Peyer's patch (tissue), 4 donors: ENCODE measurements around the gene XPNPEP1.

Source experiments
- POLR2A ChIP-seq, 2 donors: fragments of 450-650 bp; IDR thresholded peaks; one replicate each; pipeline ENCODE4 v1.5.1; 2017; ENCODE audit warnings: antibody characterized with exemption in 2 of 2, mild to moderate bottlenecking in 2 of 2, moderate library complexity in 2 of 2
- TF ChIP-seq, protein P1 (sequence below), 6 experiments: fragments of 450-650 bp in 4 of 6; fragments of 200-600 bp in 2 of 6; sonication (generic) in 1 of 6; IDR thresholded peaks; one replicate each; pipeline ENCODE4 v1.5.1; 2017 to 2019; ENCODE audit warnings: antibody characterized with exemption in 6 of 6, mild to moderate bottlenecking in 3 of 6, moderate library complexity in 1 of 6

DNA sequence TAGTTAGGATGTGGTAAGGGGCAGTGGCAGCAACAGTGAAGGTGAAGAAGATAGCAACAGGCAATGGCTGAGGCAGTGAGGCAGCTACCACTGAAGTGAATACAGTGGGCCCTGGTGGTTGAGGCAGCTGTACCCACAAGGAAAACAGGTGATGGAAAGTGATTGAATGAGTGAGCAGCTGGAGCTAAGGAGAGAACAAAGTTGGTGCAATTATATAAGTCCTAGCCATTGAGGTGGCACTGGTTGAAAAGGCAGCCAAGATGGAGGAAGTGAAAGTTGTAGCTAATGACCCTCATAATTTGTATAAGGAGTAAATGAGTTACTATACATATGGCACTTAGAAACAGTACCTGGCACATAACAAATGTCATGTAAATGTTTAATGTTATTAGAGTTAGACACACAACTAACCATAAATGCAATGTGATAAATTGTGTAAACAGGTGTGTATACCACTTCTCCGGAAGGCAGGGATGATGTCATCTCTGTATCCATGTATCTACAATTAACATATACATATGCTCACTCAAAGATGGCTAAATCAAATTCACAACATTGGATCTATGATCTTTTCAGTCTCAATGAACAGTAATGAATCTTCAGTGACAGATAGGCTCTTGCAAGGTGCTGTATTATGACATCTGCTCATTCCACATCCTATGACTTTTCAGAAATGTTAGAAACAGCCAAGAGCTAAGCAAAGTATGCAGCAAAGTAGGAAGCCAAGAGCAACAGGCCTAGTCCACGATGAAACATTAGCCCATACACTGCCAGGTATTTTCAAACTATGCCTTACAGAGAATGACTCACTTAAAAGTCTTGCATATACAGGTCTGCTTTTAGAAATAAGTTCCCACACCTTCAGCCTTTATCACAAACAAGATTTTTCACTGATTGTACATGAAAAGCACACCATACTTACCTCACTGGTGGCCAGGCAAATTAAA is 10.7 kb downstream of the XPNPEP1 start:
- TF ChIP-seq, protein P1, sequence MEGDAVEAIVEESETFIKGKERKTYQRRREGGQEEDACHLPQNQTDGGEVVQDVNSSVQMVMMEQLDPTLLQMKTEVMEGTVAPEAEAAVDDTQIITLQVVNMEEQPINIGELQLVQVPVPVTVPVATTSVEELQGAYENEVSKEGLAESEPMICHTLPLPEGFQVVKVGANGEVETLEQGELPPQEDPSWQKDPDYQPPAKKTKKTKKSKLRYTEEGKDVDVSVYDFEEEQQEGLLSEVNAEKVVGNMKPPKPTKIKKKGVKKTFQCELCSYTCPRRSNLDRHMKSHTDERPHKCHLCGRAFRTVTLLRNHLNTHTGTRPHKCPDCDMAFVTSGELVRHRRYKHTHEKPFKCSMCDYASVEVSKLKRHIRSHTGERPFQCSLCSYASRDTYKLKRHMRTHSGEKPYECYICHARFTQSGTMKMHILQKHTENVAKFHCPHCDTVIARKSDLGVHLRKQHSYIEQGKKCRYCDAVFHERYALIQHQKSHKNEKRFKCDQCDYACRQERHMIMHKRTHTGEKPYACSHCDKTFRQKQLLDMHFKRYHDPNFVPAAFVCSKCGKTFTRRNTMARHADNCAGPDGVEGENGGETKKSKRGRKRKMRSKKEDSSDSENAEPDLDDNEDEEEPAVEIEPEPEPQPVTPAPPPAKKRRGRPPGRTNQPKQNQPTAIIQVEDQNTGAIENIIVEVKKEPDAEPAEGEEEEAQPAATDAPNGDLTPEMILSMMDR (IDR thresholded peaks at IDR 0.05) = no peak
- no peak for TF ChIP-seq POLR2A (IDR thresholded peaks at IDR 0.05)
